Heart left ventricle (tissue), 16 donors: ENCODE results near the gene TMEM43. TPM values are rescaled to one million over a fixed set of nuclear protein-coding genes. Genes with fewer than 3 reads are reported as not detected.

Source experiments
- ATAC-seq, 4 donors: fragments of 200-7000 bp; cut with Tn5 transposase; one replicate each; pipeline ENCODE4 v1.9.1; 2020 to 2022; ENCODE audit warnings: moderate library complexity in 4 of 4, mild to moderate bottlenecking in 3 of 4, moderate number of reproducible peaks in 1 of 4
- DNase-seq, 5 donors: peaks; one replicate each; pipeline ENCODE4 v3.0.0-alpha.2; 2020
- H3K27ac ChIP-seq, 12 donors: fragments of 200-600 bp; sonication (generic) in 4 of 12; one replicate each; pipeline versions ENCODE4 v1.5.0 to v1.8.0; 2016 to 2022; ENCODE audit warnings: mild to moderate bottlenecking in 2 of 12
- H3K27me3 ChIP-seq, 9 donors: fragments of 200-600 bp; sonication (generic) in 2 of 9; one replicate each; pipeline versions ENCODE4 v1.5.1 to v1.8.0; 2016 to 2022; ENCODE audit warnings: mild to moderate bottlenecking in 3 of 9
- H3K36me3 ChIP-seq, 9 donors: fragments of 200-600 bp; sonication (generic) in 2 of 9; one replicate each; pipeline versions ENCODE4 v1.5.0 to v1.8.0; 2018 to 2022; ENCODE audit warnings: mild to moderate bottlenecking in 2 of 9
- H3K4me1 ChIP-seq, 12 donors: fragments of 200-600 bp; sonication (generic) in 4 of 12; one replicate each; pipeline versions ENCODE4 v1.5.0 to v1.8.0; 2016 to 2022; ENCODE audit warnings: mild to moderate bottlenecking in 3 of 12
- H3K4me3 ChIP-seq, 12 donors: fragments of 200-600 bp; sonication (generic) in 4 of 12; one replicate each; pipeline versions ENCODE4 v1.5.0 to v1.8.0; 2017 to 2022; ENCODE audit warnings: mild to moderate bottlenecking in 9 of 12, moderate library complexity in 4 of 12
- H3K9me3 ChIP-seq, 12 donors: fragments of 200-600 bp; sonication (generic) in 4 of 12; one replicate each; pipeline versions ENCODE4 v1.5.0 to v1.8.0; 2016 to 2022; ENCODE audit warnings: mild to moderate bottlenecking in 1 of 12
- CTCF ChIP-seq, 12 donors: fragments of 200-600 bp; sonication (generic) in 4 of 12; IDR thresholded peaks; one replicate each; pipeline versions ENCODE4 v1.5.0 to v1.8.0; 2018 to 2022; ENCODE audit warnings: antibody characterized with exemption in 12 of 12, mild to moderate bottlenecking in 5 of 12
- POLR2A ChIP-seq, 2 donors: fragments of 450-650 bp; IDR thresholded peaks; one replicate each; pipeline ENCODE4 v1.6.1; 2017; ENCODE audit warnings: antibody characterized with exemption in 2 of 2, mild to moderate bottlenecking in 2 of 2, moderate library complexity in 2 of 2
- WGBS, 4 donors: extraction: QIAGEN DNeasy Blood & Tissue Kit in 2 of 4; methylation state at CpG; one replicate each; pipeline versions ENCODE4 v1.1.5 to v1.1.7; 2013 to 2018; 5-methylcytosine and 5-hydroxymethylcytosine counted together
- intact Hi-C, 10 donors: fragments of 100-400 bp; cut with DNase I; formaldehyde crosslinking; loops; one replicate each; pipeline versions ENCODE4 v1.11.1 to v1.14.2; 2022
- polyA plus RNA-seq, 2 donors: library from polyadenylated mRNA; stranded (reverse); fragments of 200-250 nt; gene quantifications; one replicate each; pipeline ENCODE4 v1.2.3, GENCODE V29; 2013
- total RNA-seq, 9 donors: library from RNA; depleted of rRNA in 2 of 9; stranded (reverse); fragments of >200 nt in 2 of 9; fragmentation: NEBNext Ultra II Directional in 3 of 9; extraction: Animal tissue kit (Norgen Biotek cat#: 25700) in 3 of 9; gene quantifications; one replicate each; pipeline versions ENCODE4 v1.1.0 to v1.2.4, GENCODE V29; 2016 to 2023
- donor health status: ischemic (EF 13 %, LVEDD 7.1; RV severe dilation, severe dysfunction).
- donor health status: healthy with polysubstance abuse.
- donor health status: DM: no; HTN: yes; CAD: no.
- donor health status: DM: no; HTN: no; CAD: no.
- donor health status: ischemic (EF 25% LVEDD 6.9; RV normal size, moderate dysfunction).
- donor health status: ischemic (EF 25% LVEDD 5.7; RV mildly dilated, moderate dysfunction).
- donor health status: healthy.
- donor health status: DM: yes; HTN: yes; CAD: no.
- donor health status: ischemic (EF 35%, LVEDD 5.7; RV mildly dilated, moderate dysfunction).
- donor health status: nonischemic (EF 11% LVEDD 7.7; RV severe dilation, severe dysfunction).
- donor health status: DM: yes; HTN: yes; CAD: no.
- donor health status: PGD.
- donor health status: ischemic (EF 29% LVEDD 5.4; RV normal size, mild dysfunction).
- donor health status: nonischemic (EF 23%, LVEDD 6.1; RV moderate dilation, normal function).

TMEM43 gene
- total and polyA plus RNA-seq, 11 donors, result 26.1 to 150 (median 46.0) TPM

- intact Hi-C loops, result loop anchor here in 9 of 10 donors (1.0 to 10.0 kb wide), 8 partner anchors 19 to 471 kb away; partner anchors contain the start of genes LSM3 (in 5 of the 9) and XPC (in 5 of the 9)
- DNase-seq, result peak; percentile 62 to 79 (median 72)
- WGBS, 4 donors, result 0 to 1% (median 0%) methylated on average over 18 to 44 of the region's 44 CpGs
- H3K27ac ChIP-seq, result peak overlapping the region; percentile 88 to 96 (median 92)
- TF ChIP-seq POLR2A (IDR thresholded peaks at IDR 0.05) (peak in 1 of 2 donors; percentile 57), CTCF (IDR thresholded peaks at IDR 0.05) (peak in 3 of 12 donors; percentile 4 to 27 (median 25))
- H3K9me3 ChIP-seq, result no peaks in the 10 kb centered on the region
- H3K36me3 ChIP-seq, result peaks cover 0 to 46% (median 38%) of the 10 kb centered on the region in 9 donors
- peak overlapping the region; percentile 68 to 91 (median 85) for H3K4me3 ChIP-seq
- peak in 3 of 4 donors; percentile 47 to 79 (median 68) for ATAC-seq
- peaks cover 9 to 48% (median 32%) of the 10 kb centered on the region in 12 donors for H3K4me1 ChIP-seq
- no peaks in the 10 kb centered on the region for H3K27me3 ChIP-seq
These were observed 553 bp downstream of the TMEM43 start for GRCh38 chr3:14125193-14126016.

GRCh38 chr3:14126017-14126886, 1.4 kb downstream of the TMEM43 start:
- intact Hi-C loops, result loop anchor here in 7 of 10 donors (5.0 to 10.0 kb wide), 4 partner anchors 51 to 471 kb away; partner anchors contain the start of genes LSM3 (in 1 of the 7) and XPC (in 1 of the 7)
- H3K27ac ChIP-seq, result peak overlapping the region; percentile 88 to 96 (median 92)
- H3K4me1 ChIP-seq, result peaks cover 9 to 48% (median 32%) of the 10 kb centered on the region in 12 donors
- ATAC-seq (peak in 2 of 4 donors; percentile 35 to 74), DNase-seq (peak in 1 of 5 donors; percentile 90)
- 51 to 68% (median 60%) methylated on average over 9 to 11 of the region's 11 CpGs for WGBS, 4 donors
- H3K27me3 ChIP-seq, result no peaks in the 10 kb centered on the region
- peak overlapping the region; percentile 68 to 91 (median 85) for H3K4me3 ChIP-seq
- TF ChIP-seq POLR2A (IDR thresholded peaks at IDR 0.05) (peak in 1 of 2 donors; percentile 5), CTCF (IDR thresholded peaks at IDR 0.05) (no peak)
- no peaks in the 10 kb centered on the region for H3K9me3 ChIP-seq
- H3K36me3 ChIP-seq, result peaks cover 2 to 47% (median 39%) of the 10 kb centered on the region in 9 donors

- no peak for DNase-seq
- Histone ChIP-seq H3K36me3 (peaks cover 3 to 47% (median 41%) of the 10 kb centered on the region in 9 donors), H3K27ac (peak overlapping the region in 5 of 12 donors; percentile 6 to 96 (median 92)), H3K9me3 (no peaks in the 10 kb centered on the region), H3K4me3 (peak overlapping the region in 3 of 12 donors; percentile 13 to 91 (median 85)), H3K4me1 (peaks cover 9 to 46% (median 32%) of the 10 kb centered on the region in 12 donors), H3K27me3 (no peaks in the 10 kb centered on the region)
- WGBS, 4 donors, result 77 to 80% (median 77%) methylated on average over 5 of the region's 5 CpGs
- TF ChIP-seq POLR2A (IDR thresholded peaks at IDR 0.05) (no peak), CTCF (IDR thresholded peaks at IDR 0.05) (no peak)
- ATAC-seq, result no peak
- intact Hi-C loops, result loop anchor here in 7 of 10 donors (5.0 to 10.0 kb wide), 4 partner anchors 50 to 472 kb away; partner anchors contain the start of genes LSM3 (in 1 of the 7) and XPC (in 1 of the 7)
These were observed 2.1 kb downstream of the TMEM43 start for GRCh38 chr3:14126887-14127505.
